ENCODE results near the gene EOMES. TPM values are rescaled to one million over a fixed set of nuclear protein-coding genes. Genes with fewer than 3 reads are reported as not detected.

Gene EOMES
- total RNA-seq, result 1.6 TPM

GRCh38 chr3:27721717-27722564 is at the start of gene EOMES:
Gene EOMES, minus strand, starts transcription at chr3:27722323. Its CDS starts 29 bp downstream, at chr3:27722294.

Other genes starting within 250 kb of the EOMES start
- 241 TPM for gene SLC4A7, start 237.9 kb downstream of the EOMES start, total RNA-seq